Measurements from ENCODE around the gene PCDHGA11.
"Not testable (repeated sequence)": the region's sequence is repeated elsewhere in the genome, so short reads cannot be mapped to it uniquely, and the experiment has no call there.

Gene PCDHGA11

GRCh38 chr5:141399555-141400258 is 21.1 kb upstream of the PCDHGA11 start:
- no peak for DNase-seq

- DNase-seq = peak; percentile 15
Observed at GRCh38 chr5:141402553-141403243, 18.2 kb upstream of the PCDHGA11 start, which contains the start of gene PCDHGA9. Gene PCDHGA9, plus strand, starts transcription at chr5:141402778. Its CDS starts 175 bp downstream, at chr5:141402953.

GRCh38 chr5:141403387-141403786 is 17.5 kb upstream of the PCDHGA11 start:
- no peak for DNase-seq

GRCh38 chr5:141407790-141408505 is 12.9 kb upstream of the PCDHGA11 start, which contains the start of gene PCDHGB6:
Gene PCDHGB6, plus strand, starts transcription at chr5:141408021. Its CDS starts 182 bp downstream, at chr5:141408203.
- peak; percentile 51 for DNase-seq

- no peak for DNase-seq
Observed at GRCh38 chr5:141409598-141410306, 11.1 kb upstream of the PCDHGA11 start.

GRCh38 chr5:141411575-141411974 is 9.3 kb upstream of the PCDHGA11 start:
- DNase-seq = no peak

GRCh38 chr5:141412854-141413539 is 7.9 kb upstream of the PCDHGA11 start, which contains the start of gene PCDHGA10:
Gene PCDHGA10, plus strand, starts transcription at chr5:141412987. Its CDS starts 189 bp downstream, at chr5:141413176.
- DNase-seq = peak; percentile 64

- DNase-seq = no peak
Observed at GRCh38 chr5:141413540-141414069, 7.2 kb upstream of the PCDHGA11 start.

- DNase-seq = not testable (repeated sequence)
Observed at GRCh38 chr5:141414548-141415274, 6.1 kb upstream of the PCDHGA11 start.

- DNase-seq = not testable (repeated sequence)
Observed at GRCh38 chr5:141415275-141415618, 5.6 kb upstream of the PCDHGA11 start.

- DNase-seq = peak; percentile 66
Observed at GRCh38 chr5:141417494-141418172, 3.2 kb upstream of the PCDHGA11 start, which contains the start of gene PCDHGB7. Gene PCDHGB7, plus strand, starts transcription at chr5:141417677. Its CDS starts 183 bp downstream, at chr5:141417860.

- DNase-seq = no peak
Observed at GRCh38 chr5:141419074-141419880, 1.6 kb upstream of the PCDHGA11 start.

- DNase-seq = no peak
Observed at GRCh38 chr5:141421489-141421855, 621 bp downstream of the PCDHGA11 start.

- no peak for DNase-seq
Observed at GRCh38 chr5:141422742-141423291, 2.0 kb downstream of the PCDHGA11 start.

- no peak for DNase-seq
Observed at GRCh38 chr5:141427783-141428426, 7.1 kb downstream of the PCDHGA11 start.

- DNase-seq = peak; percentile 49
Observed at GRCh38 chr5:141430332-141431113, 9.7 kb downstream of the PCDHGA11 start, which contains the start of gene PCDHGA12. Gene PCDHGA12, plus strand, starts transcription at chr5:141430507. Its CDS starts 253 bp downstream, at chr5:141430760.

GRCh38 chr5:141431286-141431685 is 10.4 kb downstream of the PCDHGA11 start:
- DNase-seq = no peak

- DNase-seq = not testable (repeated sequence)
Observed at GRCh38 chr5:141432308-141432707, 11.5 kb downstream of the PCDHGA11 start.

Measured in activated CD4-positive, alpha-beta T cell treated with anti-CD3 and anti-CD28 coated beads, Interleukin-2, Interleukin-6, amounts not matched to agents 100 ng/mL and 50 ng/mL, durations not matched to agents 16 hours and 8 hours (primary cell).